Measurements from ENCODE around the gene SRD5A3. TPM values are rescaled to one million over a fixed set of nuclear protein-coding genes. Genes with fewer than 3 reads are reported as not detected.

SRD5A3 gene
- 10 to 100 TPM; 12.7 to 17.1 (median 14.8) TPM for polyA plus RNA-seq (ENCODE audit: insufficient read length in 10 of 10)
- long read RNA-seq, donor 1, full-length matches to known transcripts = 8 of 8 reads
- long read RNA-seq, donor 1, partial matches to known transcripts = 0 of 8 reads
- long read RNA-seq, donor 1, other reads (novel, unspliced or antisense) = 0 of 8 reads
- long read RNA-seq, donor 2, full-length matches to known transcripts = 6 of 6 reads
- long read RNA-seq, donor 2, partial matches to known transcripts = 0 of 6 reads
- long read RNA-seq, donor 2, other reads (novel, unspliced or antisense) = 0 of 6 reads
- long read RNA-seq, donor 3 = 0 reads
- long read RNA-seq, donor 4, full-length matches to known transcripts = 3 of 3 reads
- long read RNA-seq, donor 4, partial matches to known transcripts = 0 of 3 reads
- long read RNA-seq, donor 4, other reads (novel, unspliced or antisense) = 0 of 3 reads
- long read RNA-seq, donor 5, full-length matches to known transcripts = 5 of 5 reads
- long read RNA-seq, donor 5, partial matches to known transcripts = 0 of 5 reads
- long read RNA-seq, donor 5, other reads (novel, unspliced or antisense) = 0 of 5 reads
- long read RNA-seq, donor 6, full-length matches to known transcripts = 7 of 7 reads
- long read RNA-seq, donor 6, partial matches to known transcripts = 0 of 7 reads
- long read RNA-seq, donor 6, other reads (novel, unspliced or antisense) = 0 of 7 reads
- long read RNA-seq, donor 7, full-length matches to known transcripts = 6 of 6 reads
- long read RNA-seq, donor 7, partial matches to known transcripts = 0 of 6 reads
- long read RNA-seq, donor 7, other reads (novel, unspliced or antisense) = 0 of 6 reads
- long read RNA-seq, donor 8, full-length matches to known transcripts = 5 of 5 reads
- long read RNA-seq, donor 8, partial matches to known transcripts = 0 of 5 reads
- long read RNA-seq, donor 8, other reads (novel, unspliced or antisense) = 0 of 5 reads
- long read RNA-seq, donor 9 = 0 reads

DNA sequence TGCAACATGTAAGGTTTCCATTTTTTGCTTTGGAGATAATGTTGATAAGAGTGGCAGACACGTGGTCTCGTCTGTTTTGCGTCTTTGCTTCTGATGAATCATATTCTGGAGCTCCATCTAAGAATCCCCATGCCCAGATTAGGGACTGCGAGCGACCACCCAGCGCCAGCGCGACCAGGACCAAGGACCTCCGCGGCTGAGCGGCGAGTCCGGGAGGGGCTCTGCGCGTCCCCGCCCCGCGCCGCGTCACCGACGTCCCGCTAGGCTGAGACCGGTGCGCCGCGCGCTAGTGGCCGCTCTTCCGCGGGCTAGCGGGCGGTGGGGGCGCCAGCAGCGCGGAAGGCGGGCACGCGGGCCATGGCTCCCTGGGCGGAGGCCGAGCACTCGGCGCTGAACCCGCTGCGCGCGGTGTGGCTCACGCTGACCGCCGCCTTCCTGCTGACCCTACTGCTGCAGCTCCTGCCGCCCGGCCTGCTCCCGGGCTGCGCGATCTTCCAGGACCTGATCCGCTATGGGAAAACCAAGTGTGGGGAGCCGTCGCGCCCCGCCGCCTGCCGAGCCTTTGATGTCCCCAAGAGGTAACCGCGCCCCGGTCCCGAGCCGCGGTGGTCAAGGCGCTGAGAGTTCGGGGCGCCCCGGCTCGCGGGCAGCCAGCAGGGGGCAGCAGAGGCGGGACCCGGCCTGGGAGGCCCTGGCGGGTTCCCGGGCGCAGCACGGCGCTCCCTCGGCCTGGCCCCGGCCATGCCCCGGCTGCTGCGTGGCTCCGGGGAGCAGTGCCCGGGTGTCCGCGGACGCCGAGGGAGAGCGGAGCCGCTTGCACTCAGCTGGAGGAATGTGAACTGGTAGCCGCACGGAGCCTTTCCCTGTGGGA lies at the start of gene SRD5A3:
Gene SRD5A3, plus strand, starts transcription at position 263 of the 871 bp plus-strand sequence. Its CDS starts 95 bp downstream, at position 358.
- DNase-seq = peak; percentile 75 to 94 (median 89)

DNA sequence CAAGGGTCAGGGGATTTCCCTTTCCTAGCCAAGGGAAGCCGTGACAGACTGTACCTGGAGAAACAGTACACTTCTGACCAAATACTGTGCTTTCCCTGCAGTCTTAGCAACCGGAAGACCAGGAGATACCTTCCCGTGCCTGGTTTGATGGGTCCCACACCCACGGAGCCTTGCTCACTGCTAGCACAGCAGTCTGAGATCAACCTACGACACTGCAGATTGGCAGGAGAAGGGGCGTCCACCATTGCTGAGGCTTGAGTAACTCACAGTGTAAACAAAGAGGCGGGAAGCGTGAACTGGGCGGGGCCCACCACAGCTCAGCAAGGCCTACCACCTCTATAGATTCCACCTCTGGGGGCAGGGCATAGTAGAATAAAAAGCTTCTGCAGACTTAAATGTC lies 48.7 kb upstream of the SRD5A3 start:
- no peak for DNase-seq

DNA sequence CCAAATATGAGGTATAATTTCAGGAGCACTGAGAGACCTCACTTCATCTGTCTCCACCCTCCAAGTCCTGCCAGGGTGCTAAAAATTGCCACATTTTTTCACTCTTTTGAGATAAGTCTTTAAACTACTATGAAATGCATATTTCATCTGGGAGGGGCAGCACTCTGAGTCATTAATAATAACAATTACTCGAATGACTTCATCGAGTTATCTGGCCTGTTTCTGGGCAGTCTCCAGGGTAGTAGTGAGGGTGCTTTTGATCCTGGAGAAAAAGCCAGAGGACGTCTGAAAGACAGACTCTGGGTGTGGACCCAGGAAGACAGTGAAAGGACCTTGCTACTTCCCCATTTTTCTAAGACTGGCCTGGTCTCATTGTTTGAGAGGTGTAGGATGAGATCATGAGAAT lies 42.3 kb upstream of the SRD5A3 start:
- no peak for DNase-seq

DNA sequence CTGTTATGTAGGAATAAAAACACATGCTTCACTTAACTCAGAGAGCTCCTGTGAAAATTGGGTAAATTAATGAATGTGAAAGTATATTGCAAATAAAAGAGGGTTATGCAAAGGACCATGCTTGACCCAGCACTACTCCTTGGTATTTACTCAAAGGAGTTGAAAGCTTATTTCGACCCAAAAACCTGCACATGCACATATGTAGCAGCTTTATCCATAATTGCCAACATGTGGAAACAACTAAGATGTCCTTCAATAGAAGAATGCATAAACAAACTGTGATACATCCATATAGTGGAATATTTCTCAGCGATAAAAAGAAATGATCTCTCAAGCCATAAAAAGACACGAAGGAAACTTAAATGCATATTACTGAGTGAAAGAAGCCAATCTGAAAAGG lies 41.7 kb upstream of the SRD5A3 start:
- no peak for DNase-seq

DNA sequence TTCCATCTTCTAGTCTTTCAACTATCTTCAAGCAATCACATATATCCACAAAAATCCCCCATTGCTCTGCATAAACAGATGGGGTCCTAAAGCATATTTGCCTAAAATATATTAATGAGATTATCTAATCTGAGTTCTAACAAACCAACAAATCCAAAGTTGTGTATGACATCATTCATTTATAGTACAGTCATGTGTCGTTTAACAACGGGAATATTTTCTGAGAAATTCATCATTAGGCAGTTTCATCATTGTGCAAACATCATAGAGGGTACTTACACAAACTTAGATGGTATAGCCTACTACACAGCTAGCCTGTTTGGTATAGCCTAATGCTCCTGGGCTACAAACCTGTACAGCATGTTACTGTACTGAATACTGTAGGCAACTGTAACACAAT lies 38.0 kb upstream of the SRD5A3 start:
- DNase-seq = no peak

DNA sequence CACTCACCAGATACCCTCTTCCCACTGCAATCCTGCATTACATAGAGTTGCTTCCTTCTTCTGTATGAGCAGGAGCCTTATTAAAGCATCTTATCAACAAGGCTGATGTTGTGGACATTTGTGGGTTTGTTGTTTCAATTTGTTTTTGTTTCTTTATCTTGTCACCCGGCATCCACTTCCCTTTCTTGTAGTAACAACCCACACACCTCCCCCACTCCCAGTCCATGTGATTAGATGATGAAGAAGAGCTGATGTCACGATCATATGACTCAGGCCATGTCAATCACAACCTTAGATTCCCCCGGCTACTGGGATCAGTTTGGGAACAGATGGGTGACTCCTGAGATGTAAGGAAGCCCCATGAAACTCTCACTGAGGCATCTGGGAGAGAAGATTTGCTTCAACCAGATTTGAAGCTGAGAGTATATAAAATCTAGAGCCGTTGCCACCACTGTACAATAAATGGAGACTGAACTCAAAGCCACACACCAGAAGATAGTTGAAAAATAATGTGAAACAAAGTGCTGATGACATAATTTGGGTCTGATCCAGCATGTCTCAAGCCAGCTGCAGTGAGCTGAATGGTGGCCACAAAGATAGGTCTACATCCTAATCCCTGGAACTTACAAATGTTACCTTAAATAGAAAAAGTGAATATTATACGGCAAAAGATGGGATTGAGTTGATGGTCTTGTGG lies 34.1 kb upstream of the SRD5A3 start:
- peak in 2 of 3 donors; percentile 45 to 60 for DNase-seq

DNA sequence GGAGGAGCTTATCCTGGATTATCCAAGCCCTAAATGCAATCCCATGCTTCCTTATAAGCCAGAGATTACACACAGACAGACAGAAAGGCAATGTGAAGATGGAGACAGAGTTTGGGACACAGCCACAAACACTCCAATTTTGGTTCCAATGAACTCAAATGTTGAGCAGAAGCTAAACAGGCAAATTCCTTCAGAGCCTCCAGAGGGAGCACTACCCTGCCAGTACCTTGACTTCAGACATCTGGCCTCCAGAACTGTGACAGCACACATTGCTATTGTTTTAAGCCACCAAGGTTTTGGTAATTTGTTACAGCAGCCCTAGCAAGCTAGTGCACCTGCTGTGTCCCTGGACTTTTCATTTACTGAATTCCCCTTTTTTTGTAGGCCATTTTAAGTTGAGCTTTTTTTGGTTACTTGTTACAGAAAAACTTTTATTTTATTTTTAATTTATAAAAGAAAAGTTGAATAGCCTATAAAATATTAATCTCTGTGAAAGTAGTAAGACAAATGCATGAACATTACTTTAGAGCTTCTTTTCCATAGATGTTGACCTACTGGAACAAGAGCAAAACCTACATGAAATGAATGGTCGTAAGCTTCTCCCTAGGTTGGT lies 33.4 kb upstream of the SRD5A3 start:
- peak; percentile 36 to 66 (median 53) for DNase-seq

DNA sequence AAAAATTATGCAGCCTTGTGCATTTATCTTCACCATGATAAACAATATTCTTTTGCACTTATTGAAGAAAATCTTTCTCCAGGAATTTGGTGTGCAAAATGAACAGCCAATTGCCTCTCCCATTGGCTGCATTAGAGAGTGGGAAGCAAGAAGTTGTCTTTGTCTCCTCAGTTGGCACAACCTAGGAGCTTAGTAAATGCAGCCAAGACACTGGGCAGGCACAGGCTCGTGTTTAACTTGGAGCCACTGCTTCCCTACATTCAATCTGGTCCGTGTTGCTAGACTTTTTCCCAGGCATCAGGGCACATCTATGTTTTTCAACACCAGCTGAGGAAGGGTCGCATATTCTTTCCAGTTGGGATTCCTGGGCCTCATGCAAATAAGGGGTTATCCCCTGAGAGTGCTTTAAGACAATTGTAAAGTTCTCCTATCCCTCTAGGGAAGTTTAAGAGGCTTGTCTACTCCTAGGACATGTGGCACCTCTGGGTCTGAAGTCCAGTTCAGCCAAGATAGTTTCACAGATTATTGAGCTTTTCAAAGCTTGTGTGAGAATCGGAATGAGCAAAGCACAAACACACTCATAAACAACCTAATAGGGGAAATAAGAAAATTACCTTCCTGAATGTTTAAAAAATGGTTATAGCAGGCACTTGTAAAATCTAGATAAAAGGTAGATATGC lies 31.8 kb upstream of the SRD5A3 start:
- no peak for DNase-seq

DNA sequence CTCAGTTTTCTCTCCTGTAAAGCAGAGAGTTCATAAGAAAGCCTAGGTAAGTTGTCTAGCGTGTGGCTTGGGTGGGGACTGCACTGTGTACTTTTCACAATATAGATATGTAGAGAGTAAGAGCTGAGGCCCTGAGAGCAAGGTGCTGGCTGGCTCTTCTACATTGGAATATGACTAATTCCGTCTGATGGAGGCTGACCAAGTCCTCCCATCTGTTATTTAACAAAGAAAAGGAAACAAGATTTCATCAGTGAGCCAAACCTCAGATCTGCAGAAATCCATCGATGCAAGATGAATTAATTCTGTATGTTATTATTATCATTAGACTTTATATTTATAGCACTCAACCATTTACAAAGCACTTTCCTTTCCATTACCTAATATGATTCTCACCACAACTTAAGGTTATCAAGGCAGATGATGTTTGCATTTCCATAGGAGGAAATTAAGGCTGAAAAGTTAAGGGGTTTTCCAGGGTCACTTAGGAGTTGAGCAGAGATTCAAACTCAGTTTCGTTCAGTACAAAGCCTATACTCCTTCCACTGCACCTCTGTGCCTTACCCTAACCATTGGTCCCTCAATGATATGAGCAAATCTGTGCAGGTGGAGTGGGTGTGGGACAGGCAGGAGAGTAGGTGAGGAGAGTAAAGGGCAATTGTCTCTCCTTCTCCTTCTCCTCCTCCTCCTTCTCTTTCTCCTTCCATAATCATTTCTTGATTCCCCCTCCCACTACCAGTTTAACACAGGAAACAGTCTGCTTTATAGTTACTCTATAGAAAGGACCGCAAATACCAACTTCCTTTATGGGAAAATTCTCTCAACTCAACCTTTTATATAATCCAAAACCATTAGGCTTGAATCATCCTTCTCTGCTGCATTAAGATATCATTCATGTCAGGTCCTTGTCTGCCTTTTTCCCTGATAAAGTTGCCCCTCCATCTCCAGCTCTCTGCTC lies 27.6 kb upstream of the SRD5A3 start:
- peak in 2 of 3 donors; percentile 48 to 64 for DNase-seq

DNA sequence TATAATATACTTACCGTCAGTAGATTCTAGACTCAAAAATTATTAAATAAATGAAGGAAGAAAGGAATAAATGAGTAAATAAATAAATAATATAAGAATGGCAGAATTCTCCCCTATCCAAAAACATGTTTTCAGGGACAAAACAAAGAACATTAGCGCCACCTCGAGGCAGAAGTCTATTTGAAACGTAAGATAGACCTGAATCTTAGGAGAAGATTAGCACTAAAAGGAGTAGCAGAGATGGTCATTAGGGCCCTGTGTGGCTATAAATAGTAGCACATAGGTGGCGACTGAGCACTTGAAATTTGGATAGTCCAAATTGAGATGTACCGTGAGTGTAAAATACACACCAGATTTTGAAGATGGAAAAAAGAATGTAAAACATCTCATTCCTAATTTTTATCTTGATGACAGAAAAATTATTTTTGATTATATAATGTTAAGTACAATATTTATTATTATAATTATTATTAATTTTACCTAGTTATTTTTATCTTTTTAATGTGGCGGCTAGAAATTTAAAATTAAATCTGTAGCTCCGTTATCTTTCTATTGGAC lies 24.3 kb upstream of the SRD5A3 start:
- DNase-seq = peak; percentile 72 to 87 (median 81)

DNA sequence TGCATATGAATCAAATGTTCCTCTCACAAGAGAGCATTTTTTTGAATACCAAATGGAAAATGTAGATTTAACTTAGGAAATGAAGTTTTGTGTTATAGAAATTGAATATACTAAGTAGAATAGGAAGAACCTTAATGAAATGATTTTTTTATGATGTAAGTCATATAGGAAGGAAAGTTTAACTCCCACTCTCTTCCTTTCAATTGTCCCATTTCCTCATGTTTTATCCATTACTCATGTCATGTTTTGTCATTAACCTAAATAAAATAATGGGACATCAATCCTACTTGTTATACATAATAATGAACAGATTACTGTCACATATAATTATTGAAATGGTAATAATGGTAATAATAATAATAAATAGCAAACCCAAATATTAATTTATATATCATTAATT lies 22.7 kb upstream of the SRD5A3 start:
- no peak for DNase-seq

DNA sequence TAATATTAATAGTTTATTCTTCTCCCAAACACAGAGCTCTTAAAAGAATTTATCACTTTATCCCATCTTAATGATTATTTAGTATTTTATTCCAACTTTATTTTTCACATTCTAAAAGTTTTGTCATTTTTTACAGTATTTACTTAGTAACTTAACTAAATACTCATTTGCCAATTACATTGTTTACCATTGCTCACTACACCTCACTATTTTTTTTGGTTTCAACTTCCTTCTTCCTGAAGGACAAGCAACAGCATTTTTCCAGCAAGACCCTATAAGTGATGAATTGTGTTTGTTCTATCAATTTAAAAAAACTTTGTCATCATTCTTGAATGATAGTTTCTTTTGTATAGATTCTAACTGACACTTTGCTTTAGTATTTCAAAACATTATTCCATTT lies 19.4 kb upstream of the SRD5A3 start:
- no peak for DNase-seq

DNA sequence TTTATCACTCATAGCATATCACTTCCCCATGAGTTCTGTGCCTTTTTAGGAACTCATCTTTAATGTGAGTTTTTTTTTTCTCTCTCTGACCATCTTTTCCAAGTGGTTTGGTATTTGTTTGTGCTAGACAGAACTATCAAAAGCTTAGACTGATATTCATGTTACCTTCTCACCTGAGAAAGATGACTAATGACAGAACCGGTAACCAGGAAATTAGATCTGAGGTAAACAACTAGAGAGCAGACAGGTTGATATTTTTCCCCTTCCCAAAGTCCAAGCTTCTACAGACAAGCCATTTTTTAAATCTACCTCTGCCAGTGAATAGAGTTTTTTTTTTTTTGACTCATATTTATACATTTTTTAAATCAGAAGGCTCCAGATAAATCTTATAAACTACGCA lies 17.0 kb upstream of the SRD5A3 start:
- no peak for DNase-seq

DNA sequence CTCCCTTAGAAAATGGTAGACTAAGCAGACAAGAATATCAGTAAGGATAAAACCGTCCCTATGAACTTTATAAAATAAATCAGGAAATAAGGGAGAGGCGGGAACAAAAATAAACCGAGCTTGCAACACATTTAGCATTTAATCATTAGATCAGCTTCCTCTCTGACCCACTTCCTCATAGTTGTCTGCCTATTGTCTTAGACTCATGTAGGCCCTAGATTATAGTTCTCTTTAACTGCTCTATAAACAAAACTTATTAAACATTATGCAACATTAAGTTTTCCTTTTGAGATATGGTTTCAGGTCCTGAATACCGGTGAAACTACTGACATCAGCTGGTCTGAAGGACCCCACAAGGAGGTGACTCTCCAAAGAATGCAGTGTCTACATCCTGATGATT lies 15.8 kb upstream of the SRD5A3 start:
- no peak for DNase-seq

DNA sequence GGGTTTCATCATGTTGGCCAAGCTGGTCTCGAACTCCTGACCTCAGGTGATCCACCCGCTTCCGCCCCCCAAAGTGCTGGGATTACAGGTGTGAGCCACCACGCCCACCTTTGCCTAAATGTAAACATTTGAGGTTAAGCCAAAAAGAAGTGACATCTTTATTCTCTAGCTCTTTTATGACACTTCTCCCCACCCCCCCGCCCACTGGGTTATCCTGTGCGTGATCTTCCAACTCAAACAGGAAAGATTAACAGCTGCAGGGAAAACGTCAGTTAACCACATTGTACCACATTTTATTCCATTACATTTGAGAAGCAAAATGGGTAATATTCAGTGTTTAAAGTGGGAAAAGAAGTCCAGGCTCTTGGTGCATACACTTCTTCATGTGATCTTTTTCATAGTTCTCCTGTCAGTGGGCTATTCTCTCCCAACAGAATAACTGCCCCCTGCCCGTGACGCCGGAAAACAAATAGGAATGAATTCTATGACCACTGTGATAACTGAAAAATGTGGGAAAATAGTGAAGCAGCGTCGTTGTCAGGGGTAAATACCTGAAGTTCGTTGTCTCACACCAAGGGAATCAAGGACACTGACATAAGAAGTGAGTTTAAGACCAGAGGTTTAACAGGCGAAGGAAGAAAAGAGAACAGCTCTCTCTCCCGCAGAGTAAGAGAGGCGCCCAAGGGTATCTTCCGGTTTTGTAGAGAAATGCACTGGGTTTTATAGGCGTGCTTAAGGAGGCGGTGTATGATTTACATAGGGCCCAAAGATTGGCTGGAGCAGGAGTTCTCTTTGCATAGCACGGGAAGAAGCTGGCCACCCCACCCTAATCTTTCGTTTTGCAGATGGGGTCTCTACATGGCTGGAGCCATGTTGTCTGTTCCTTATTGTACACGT lies 9.7 kb upstream of the SRD5A3 start:
- DNase-seq = no peak

DNA sequence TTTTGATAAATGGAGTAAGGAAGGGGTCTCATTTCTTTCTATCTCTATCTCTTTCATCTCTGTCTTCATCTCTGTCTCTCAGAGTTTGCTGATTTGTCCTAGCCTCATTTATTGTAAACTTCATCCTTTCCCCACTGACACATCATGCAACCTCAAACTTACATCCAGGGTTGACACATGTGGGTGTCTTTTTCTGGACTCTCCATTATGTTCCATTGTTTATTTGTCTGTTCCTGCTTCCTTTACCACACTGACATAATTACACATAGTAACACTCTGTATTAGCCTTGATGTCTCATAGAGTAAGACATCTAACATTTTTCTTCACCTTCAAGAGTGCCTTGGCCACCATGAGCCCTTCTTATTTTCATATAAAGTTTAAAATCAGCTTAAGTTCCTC lies 8.1 kb upstream of the SRD5A3 start:
- no peak for DNase-seq

DNA sequence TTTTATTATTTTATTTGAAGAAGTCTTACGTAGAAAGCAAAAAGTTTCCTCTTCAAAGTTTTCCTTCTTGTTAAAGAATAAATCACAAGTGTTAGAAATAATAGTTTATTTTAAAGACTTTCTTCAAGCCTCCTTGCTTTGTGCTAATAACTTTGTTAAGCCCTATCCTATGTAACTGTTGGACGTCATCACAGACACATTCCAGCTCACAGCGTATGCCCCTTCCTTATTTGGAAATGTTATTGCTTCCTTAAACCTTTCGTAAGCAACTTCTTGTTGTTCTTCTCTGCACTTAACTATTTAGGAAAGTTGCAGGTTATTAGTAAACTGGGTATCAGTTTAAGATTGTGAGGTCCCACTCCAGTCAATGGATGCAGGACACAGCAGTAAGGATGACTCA lies 7.6 kb upstream of the SRD5A3 start:
- DNase-seq = no peak

Data from muscle of back (tissue), 13 donors.